SK-N-SH (cell line): ENCODE data around the gene FTO. TPM values are rescaled to one million over a fixed set of nuclear protein-coding genes. Genes with fewer than 3 reads are reported as not detected.

ENCODE experiments used
- CTCF ChIA-PET: fragments of 300-600, 350-600 bp; formaldehyde crosslinking; extraction: SDS; loops from one replicate; lab custom pipeline; 2021; lab: Yijun Ruan, JAX
- POLR2A ChIA-PET: fragments of 350-600 bp; sonication (Branson Sonifier 250); formaldehyde crosslinking; extraction: SDS; loops from one replicate; lab custom pipeline; 2020; ENCODE audit warnings: antibody characterized with exemption, inconsistent platforms; lab: Yijun Ruan, JAX
- DNase-seq: peaks from one replicate; pipeline ENCODE4 v3.0.0; 2012
- H2AFZ ChIP-seq: fragments of 200-600 bp; sonication (generic); 2 replicates; pipeline ENCODE4 v1.8.1; 2016; ENCODE audit warnings: antibody characterized with exemption, mild to moderate bottlenecking, low read depth
- H3F3A ChIP-seq: fragments of 200-600 bp; sonication (generic); replicated peaks from 2 replicates; pipeline ENCODE3; 2016; ENCODE audit warnings: antibody characterized with exemption, mild to moderate bottlenecking; ENCODE audit not compliant: insufficient read depth
- H3K27ac ChIP-seq, 2 experiments: fragments of 200-500 bp in 1 of 2; fragments of 200-600 bp in 1 of 2; sonication (Bioruptor generic) in 1 of 2; sonication (generic), shearing (Covaris generic) in 1 of 2; 2 replicates each; pipeline versions ENCODE4 v1.5.1 to v1.6.1; 2014 to 2016; ENCODE audit warnings: low read depth in 2 of 2, inconsistent platforms in 1 of 2, low read length in 1 of 2, mild to moderate bottlenecking in 1 of 2, mixed read lengths in 1 of 2
- H3K27me3 ChIP-seq: fragments of 200-600 bp; sonication (generic), shearing (Covaris generic); 2 replicates; pipeline ENCODE4 v1.6.1; 2016; ENCODE audit warnings: mixed run types; ENCODE audit not compliant: insufficient read depth
- H3K36me3 ChIP-seq, 2 experiments: fragments of 200-500 bp in 1 of 2; fragments of 200-600 bp in 1 of 2; sonication (Bioruptor generic) in 1 of 2; sonication (generic) in 1 of 2; replicated peaks in 1 of 2; 2 replicates each; pipeline versions ENCODE3 to v1.5.1; 2014 to 2016; ENCODE audit warnings: low read length in 1 of 2, mild to moderate bottlenecking in 1 of 2; ENCODE audit not compliant: insufficient read depth in 2 of 2, control insufficient read depth in 1 of 2
- H3K4me1 ChIP-seq, 2 experiments: fragments of 200-500 bp in 1 of 2; fragments of 200-600 bp in 1 of 2; sonication (Bioruptor generic) in 1 of 2; sonication (generic), shearing (Covaris generic) in 1 of 2; 2 replicates each; pipeline versions ENCODE4 v1.5.1 to v1.6.1; 2014 to 2016; ENCODE audit warnings: low read depth in 1 of 2, low read length in 1 of 2, mixed run types in 1 of 2; ENCODE audit not compliant: insufficient read depth in 2 of 2, control insufficient read depth in 1 of 2
- H3K4me2 ChIP-seq: fragments of 200-600 bp; sonication (generic), shearing (Covaris generic); 2 replicates; pipeline ENCODE4 v1.6.1; 2017; ENCODE audit warnings: mixed run types
- H3K4me3 ChIP-seq, 2 experiments: fragments of 200-500 bp in 1 of 2; fragments of 200-600 bp in 1 of 2; sonication (Bioruptor generic) in 1 of 2; sonication (generic), shearing (Covaris generic) in 1 of 2; 2 replicates each; pipeline versions ENCODE4 v1.5.1 to v1.8.1; 2014 to 2016; ENCODE audit warnings: low read depth in 2 of 2, inconsistent platforms in 1 of 2, low read length in 1 of 2, mild to moderate bottlenecking in 1 of 2, mixed read lengths in 1 of 2, moderate library complexity in 1 of 2
- H3K79me2 ChIP-seq: fragments of 200-600 bp; sonication (generic); 2 replicates; pipeline ENCODE4 v1.8.1; 2017; ENCODE audit warnings: mild to moderate bottlenecking; ENCODE audit not compliant: insufficient read depth
- H3K9ac ChIP-seq: fragments of 200-600 bp; sonication (generic); 2 replicates; pipeline ENCODE4 v1.6.1; 2017; ENCODE audit warnings: mixed run types
- H3K9me2 ChIP-seq: fragments of 200-600 bp; sonication (generic); 2 replicates; pipeline ENCODE4 v1.6.1; 2017; ENCODE audit warnings: mixed run types
- H3K9me3 ChIP-seq: fragments of 200-600 bp; sonication (generic); 2 replicates; pipeline ENCODE4 v1.6.1; 2017; ENCODE audit warnings: mixed run types, mild to moderate bottlenecking, moderate library complexity
- H4K20me1 ChIP-seq: fragments of 200-600 bp; sonication (generic); 2 replicates; pipeline ENCODE4 v1.6.1; 2017; ENCODE audit warnings: mild to moderate bottlenecking, mixed run types; ENCODE audit not compliant: insufficient read depth
- CTCF ChIP-seq: fragments of 200-600 bp; sonication (generic); IDR thresholded peaks from 2 replicates; pipeline ENCODE4 v1.6.1; 2017; ENCODE audit warnings: antibody characterized with exemption, mild to moderate bottlenecking, moderate library complexity
- ELF1 ChIP-seq: IDR thresholded peaks from 2 replicates; pipeline ENCODE4 v1.4.0; 2012
- FOXJ3 ChIP-seq: sonication (generic); formaldehyde crosslinking; IDR thresholded peaks from 2 replicates; pipeline ENCODE4 v1.5.1; 2020; ENCODE audit warnings: mild to moderate bottlenecking, missing genetic modification reagents
- MAX ChIP-seq: IDR thresholded peaks from 2 replicates; pipeline ENCODE4 v1.4.0; 2012; ENCODE audit warnings: low read depth
- PBX3 ChIP-seq: IDR thresholded peaks from 2 replicates; pipeline ENCODE4; 2012
- RFX5 ChIP-seq: IDR thresholded peaks from 2 replicates; pipeline ENCODE4 v1.6.1; 2012; ENCODE audit warnings: mild to moderate bottlenecking, improper control_type of control experiment, low read length
- SMC3 ChIP-seq: IDR thresholded peaks from 2 replicates; pipeline ENCODE4 v1.6.1; 2012; ENCODE audit warnings: low read depth, low read length, improper control_type of control experiment
- TCF12 ChIP-seq: IDR thresholded peaks from 2 replicates; pipeline ENCODE4 v1.4.0; 2012
- WGBS: methylation state at CpG from one replicate; pipeline ENCODE4 v1.1.6; 2017; ENCODE audit warnings: low lambda C conversion rate; 5-methylcytosine and 5-hydroxymethylcytosine counted together
- polyA plus RNA-seq, 3 experiments: library from polyadenylated mRNA; depleted of rRNA; stranded (reverse); fragments of >200 nt; gene quantifications; 2 replicates each; pipeline ENCODE4 v1.2.3, GENCODE V29; 2012
- TF ChIP-seq, protein P1 (sequence below): IDR thresholded peaks from 2 replicates; pipeline ENCODE4 v1.4.0; 2012; ENCODE audit warnings: low read depth, borderline replicate concordance

Gene FTO
- polyA plus RNA-seq, 1 of the 3 experiments (the other 2 are of a cell fraction) = 41.2 TPM

DNA sequence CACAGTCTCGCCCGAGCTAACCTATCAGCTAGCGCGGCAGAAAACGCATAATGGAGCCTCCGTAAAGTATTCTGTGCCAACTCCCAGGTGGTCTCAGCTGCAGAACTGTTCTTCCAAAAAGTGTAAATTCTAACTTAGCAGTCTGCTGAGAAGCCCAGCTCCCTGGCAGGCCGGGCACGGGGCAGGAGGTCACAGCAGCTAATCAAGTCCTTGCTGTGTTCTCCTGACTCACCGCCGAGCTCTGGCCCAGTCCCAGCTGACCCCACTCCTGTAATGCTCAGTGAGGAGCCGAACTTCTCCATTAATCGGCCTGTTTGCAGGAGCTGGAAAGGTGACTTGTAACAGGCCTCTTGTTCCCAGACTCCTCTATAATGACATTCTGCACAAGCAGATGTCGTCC is 389.3 kb downstream of the FTO start:
- Histone ChIP-seq H3K4me1 (peaks cover 0 to 12% of the 10 kb centered on the region in 2 experiments; a peak in 2 of 4 replicates), H3K9me2 (no peaks in the 10 kb centered on the region), H3F3A (no peaks in the 10 kb centered on the region), H4K20me1 (no peaks in the 10 kb centered on the region), H3K4me3 (no peak overlapping the region), H3K4me2 (no peak overlapping the region), H3K79me2 (no peaks in the 10 kb centered on the region), H3K36me3 (no peaks in the 10 kb centered on the region), H3K9ac (no peak overlapping the region), H3K9me3 (no peaks in the 10 kb centered on the region), H3K27me3 (no peaks in the 10 kb centered on the region), H3K27ac (no peak overlapping the region), H2AFZ (no peak overlapping the region)
- ChIA-PET POLR2A (no interaction called here), CTCF (no interaction called here)
- no peak for TF ChIP-seq FOXJ3
- TF ChIP-seq PBX3 = no peak
- no peak for TF ChIP-seq RFX5
- TF ChIP-seq, protein P1, sequence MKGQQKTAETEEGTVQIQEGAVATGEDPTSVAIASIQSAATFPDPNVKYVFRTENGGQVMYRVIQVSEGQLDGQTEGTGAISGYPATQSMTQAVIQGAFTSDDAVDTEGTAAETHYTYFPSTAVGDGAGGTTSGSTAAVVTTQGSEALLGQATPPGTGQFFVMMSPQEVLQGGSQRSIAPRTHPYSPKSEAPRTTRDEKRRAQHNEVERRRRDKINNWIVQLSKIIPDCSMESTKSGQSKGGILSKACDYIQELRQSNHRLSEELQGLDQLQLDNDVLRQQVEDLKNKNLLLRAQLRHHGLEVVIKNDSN = no peak
- no peak for TF ChIP-seq CTCF
- TF ChIP-seq SMC3 = no peak
- no peak for TF ChIP-seq TCF12
- TF ChIP-seq MAX = no peak
- no peak for DNase-seq
- 96% methylated on average over 7 of the region's 13 CpGs for WGBS

DNA sequence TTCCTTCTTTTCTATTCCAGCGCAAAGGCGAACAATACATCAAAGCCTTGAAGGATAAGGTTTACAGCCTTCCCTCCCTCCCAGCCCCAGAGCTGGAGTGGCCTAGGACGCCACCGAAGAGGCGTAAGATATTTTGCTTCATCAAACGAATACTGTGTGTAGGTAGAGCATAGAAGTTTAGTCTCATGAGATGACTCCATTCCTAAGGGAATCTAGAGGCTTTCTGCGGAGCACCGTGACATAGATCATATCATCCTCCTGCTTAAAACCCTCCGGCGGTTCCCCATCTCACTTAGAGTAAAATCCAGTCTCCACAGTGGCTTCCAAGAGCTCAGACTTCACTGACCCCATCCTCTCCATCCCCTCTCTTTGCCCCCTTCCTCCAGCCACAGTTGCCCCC is 390.7 kb downstream of the FTO start:
- ChIA-PET CTCF (interaction anchor here (0.7 kb wide), 1 partner anchor 1619 kb away, joined by 4 read pairs; no protein-coding TSS in a partner anchor), POLR2A (no interaction called here)
- no peak for DNase-seq

More for the DNA sequence above, 390.7 kb downstream of the FTO start:
- no peaks in the 10 kb centered on the region for H3K36me3 ChIP-seq
- H3K4me2 ChIP-seq = no peak overlapping the region
- H3K9ac ChIP-seq = no peak overlapping the region
- H3K9me2 ChIP-seq = no peaks in the 10 kb centered on the region
- WGBS = 95% methylated on average over 10 of the region's 10 CpGs
- no peaks in the 10 kb centered on the region for H4K20me1 ChIP-seq
- H3K27me3 ChIP-seq = no peaks in the 10 kb centered on the region
- H3K27ac ChIP-seq = no peak overlapping the region
- H3K79me2 ChIP-seq = no peaks in the 10 kb centered on the region
- no peak overlapping the region for H2AFZ ChIP-seq
- no peak for TF ChIP-seq ELF1
- H3K4me3 ChIP-seq = no peak overlapping the region
- peaks cover 0 to 12% of the 10 kb centered on the region in 2 experiments; a peak in 2 of 4 replicates for H3K4me1 ChIP-seq
- H3F3A ChIP-seq = no peaks in the 10 kb centered on the region
- H3K9me3 ChIP-seq = no peaks in the 10 kb centered on the region
